WI38 (cell line): ENCODE measurements around the gene DOK5.

ENCODE experiments used
- H3K4me3 ChIP-seq: 2 replicates; pipeline ENCODE4 v1.5.1; 2011; ENCODE audit warnings: low read depth, mild to moderate bottlenecking, control low read depth, low read length
- CTCF ChIP-seq: IDR thresholded peaks from 2 replicates; pipeline ENCODE4 v1.5.1; 2012; ENCODE audit warnings: low read depth, mild to moderate bottlenecking, control low read depth, low read length

The DOK5 gene

GRCh38 chr20:54623991-54624569, 148.7 kb downstream of the DOK5 start:
- H3K4me3 ChIP-seq = no peak overlapping the region
- TF ChIP-seq CTCF = no peak

- TF ChIP-seq CTCF = no peak
- H3K4me3 ChIP-seq = no peak overlapping the region
Measured at GRCh38 chr20:54624706-54625390, 149.5 kb downstream of the DOK5 start.

- H3K4me3 ChIP-seq = no peak overlapping the region
- no peak for TF ChIP-seq CTCF
Measured at GRCh38 chr20:54625497-54625896, 150.1 kb downstream of the DOK5 start.

- TF ChIP-seq CTCF = no peak
- no peak overlapping the region for H3K4me3 ChIP-seq
Measured at GRCh38 chr20:54626126-54626525, 150.7 kb downstream of the DOK5 start.

GRCh38 chr20:54629632-54630031, 154.2 kb downstream of the DOK5 start:
- H3K4me3 ChIP-seq = no peak overlapping the region
- no peak for TF ChIP-seq CTCF

GRCh38 chr20:54630582-54630981, 155.2 kb downstream of the DOK5 start:
- H3K4me3 ChIP-seq = no peak overlapping the region
- TF ChIP-seq CTCF = no peak

- TF ChIP-seq CTCF = no peak
- no peak overlapping the region for H3K4me3 ChIP-seq
Measured at GRCh38 chr20:54631059-54631458, 155.7 kb downstream of the DOK5 start.
